NCI-H146 (cell line): ENCODE data around the gene WFS1.

Source experiments
- DNase-seq: peaks from one replicate; lab custom pipeline; 2025; lab: John Stamatoyannopoulos, UW

The WFS1 gene

GRCh38 chr4:6339818-6340445, 70.3 kb downstream of the WFS1 start:
- no peak for DNase-seq

GRCh38 chr4:6340446-6341015, 70.9 kb downstream of the WFS1 start:
- DNase-seq, result no peak

GRCh38 chr4:6341696-6342095, 72.0 kb downstream of the WFS1 start:
- DNase-seq, result no peak

- peak; percentile 21 for DNase-seq
These were observed 73.1 kb downstream of the WFS1 start for GRCh38 chr4:6342530-6343293.

GRCh38 chr4:6343939-6344408, 74.3 kb downstream of the WFS1 start:
- DNase-seq, result no peak

- no peak for DNase-seq
These were observed 75.6 kb downstream of the WFS1 start for GRCh38 chr4:6345096-6345830.

GRCh38 chr4:6345866-6346265, 76.2 kb downstream of the WFS1 start:
- no peak for DNase-seq

GRCh38 chr4:6346373-6347110, 76.9 kb downstream of the WFS1 start:
- DNase-seq, result no peak

GRCh38 chr4:6347511-6348045, 77.9 kb downstream of the WFS1 start:
- DNase-seq, result no peak

GRCh38 chr4:6348408-6348807, 78.8 kb downstream of the WFS1 start:
- DNase-seq, result no peak

- DNase-seq, result no peak
These were observed 80.4 kb downstream of the WFS1 start for GRCh38 chr4:6349896-6350603.

GRCh38 chr4:6350646-6351045, 81.0 kb downstream of the WFS1 start:
- no peak for DNase-seq

GRCh38 chr4:6351246-6352000, 81.8 kb downstream of the WFS1 start:
- no peak for DNase-seq

GRCh38 chr4:6352031-6352692, 82.5 kb downstream of the WFS1 start:
- no peak for DNase-seq
